HL-60/S4 treated with phorbol 12-myristate 13-acetate at 8.2 ng/mL for 4 days and 3 days (cell line): ENCODE measurements around the gene JAK3.

Experiments used
- in situ Hi-C: fragments of 300-500 bp; cut with MboI; formaldehyde crosslinking; loops from 2 replicates; pipeline ENCODE4 v1.15.0; 2022; ENCODE audit warnings: low sequenced_read_pairs

The JAK3 gene

GRCh38 chr19:17841810-17842662 is 5.7 kb downstream of the JAK3 start:
- in situ Hi-C loops = no loop called here

GRCh38 chr19:17841371-17841809 is 6.4 kb downstream of the JAK3 start:
- in situ Hi-C loops = no loop called here

- in situ Hi-C loops = no loop called here
These were observed 7.8 kb downstream of the JAK3 start for GRCh38 chr19:17840019-17840418.

- in situ Hi-C loops = no loop called here
These were observed 9.8 kb downstream of the JAK3 start for GRCh38 chr19:17837972-17838371.

GRCh38 chr19:17836530-17836929 is 11.3 kb downstream of the JAK3 start:
- in situ Hi-C loops = no loop called here

GRCh38 chr19:17835182-17836006 is 12.4 kb downstream of the JAK3 start:
- in situ Hi-C loops = no loop called here

- in situ Hi-C loops = no loop called here
These were observed 13.2 kb downstream of the JAK3 start for GRCh38 chr19:17834350-17835181.

GRCh38 chr19:17832443-17833208 is 15.2 kb downstream of the JAK3 start:
- in situ Hi-C loops = no loop called here

- in situ Hi-C loops = no loop called here
These were observed 16.3 kb downstream of the JAK3 start for GRCh38 chr19:17831419-17831888.

GRCh38 chr19:17830567-17831418 is 17.0 kb downstream of the JAK3 start:
- in situ Hi-C loops = no loop called here

GRCh38 chr19:17829855-17830566 is 17.8 kb downstream of the JAK3 start:
- in situ Hi-C loops = no loop called here

GRCh38 chr19:17826508-17827056 is 21.2 kb downstream of the JAK3 start:
- in situ Hi-C loops = no loop called here

GRCh38 chr19:17824339-17824738 is 23.4 kb downstream of the JAK3 start:
- in situ Hi-C loops = no loop called here

- in situ Hi-C loops = no loop called here
These were observed 26.6 kb downstream of the JAK3 start, which contains the start of gene INSL3 for GRCh38 chr19:17821190-17821589. TSS of gene INSL3 (minus strand) at chr19:17821519. CDS start at chr19:17821506, 13 bp downstream.

- in situ Hi-C loops = no loop called here
These were observed 30.0 kb downstream of the JAK3 start for GRCh38 chr19:17817668-17818363.

GRCh38 chr19:17812099-17812498 is 35.7 kb downstream of the JAK3 start:
- in situ Hi-C loops = no loop called here

- in situ Hi-C loops = no loop called here
These were observed 36.1 kb downstream of the JAK3 start for GRCh38 chr19:17811681-17812080.

GRCh38 chr19:17811103-17811502 is 36.7 kb downstream of the JAK3 start:
- in situ Hi-C loops = no loop called here
